GM18519 (cell line): Measurements from ENCODE around the gene PAK4.

ENCODE experiments used
- ATAC-seq: cut with Tn5 transposase; IDR thresholded peaks from one replicate; pipeline ENCODE4 v1.9.1; 2021; ENCODE audit warnings: mild to moderate bottlenecking, moderate library complexity; ENCODE audit not compliant: unreplicated experiment, low FRiP score

PAK4 gene

GRCh38 chr19:39145180-39145953, 19.8 kb downstream of the PAK4 start:
- no peak for ATAC-seq

- ATAC-seq: no peak
Measured at GRCh38 chr19:39146091-39146490, 20.5 kb downstream of the PAK4 start.

DNA sequence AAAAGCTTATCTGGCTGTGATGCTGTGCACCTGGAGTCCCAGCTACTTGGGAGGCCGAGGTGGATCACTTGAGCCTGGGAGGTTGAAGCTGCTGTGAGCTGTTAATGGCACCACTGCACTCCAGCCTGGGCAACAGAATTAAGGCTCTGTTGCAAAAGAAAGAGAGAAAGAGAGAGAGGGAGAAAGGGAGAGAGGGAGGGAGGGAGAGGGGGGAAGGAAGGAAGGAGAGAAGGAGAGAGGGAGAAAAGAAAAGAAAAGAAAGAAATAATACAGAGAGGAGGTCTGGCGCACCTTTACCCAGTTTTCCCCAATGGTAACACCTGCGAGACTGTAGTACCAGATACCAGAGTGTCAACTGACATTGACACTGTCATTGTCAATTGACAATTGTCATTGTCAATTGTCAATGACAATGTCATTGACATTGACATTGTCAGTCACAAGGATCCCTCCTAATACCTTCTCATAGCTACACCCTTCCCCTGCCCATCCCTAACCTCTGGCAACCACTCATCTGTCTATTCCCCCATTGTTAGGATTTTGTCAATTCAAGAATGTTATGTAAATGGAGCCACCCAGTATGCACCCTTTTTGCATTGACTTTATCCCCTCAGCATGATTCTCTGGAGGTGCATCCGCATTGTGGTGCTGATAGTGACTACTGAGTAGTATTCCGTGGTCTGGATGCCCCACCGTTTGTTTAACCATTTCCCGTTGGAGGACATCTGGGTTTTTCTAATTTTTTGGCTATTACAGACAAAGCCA, 21.3 kb downstream of the PAK4 start:
- ATAC-seq: no peak

GRCh38 chr19:39147480-39147879, 21.9 kb downstream of the PAK4 start:
- ATAC-seq: no peak

- no peak for ATAC-seq
Measured at GRCh38 chr19:39148939-39149529, 23.4 kb downstream of the PAK4 start.

GRCh38 chr19:39150235-39150634, 24.6 kb downstream of the PAK4 start:
- ATAC-seq: no peak

DNA sequence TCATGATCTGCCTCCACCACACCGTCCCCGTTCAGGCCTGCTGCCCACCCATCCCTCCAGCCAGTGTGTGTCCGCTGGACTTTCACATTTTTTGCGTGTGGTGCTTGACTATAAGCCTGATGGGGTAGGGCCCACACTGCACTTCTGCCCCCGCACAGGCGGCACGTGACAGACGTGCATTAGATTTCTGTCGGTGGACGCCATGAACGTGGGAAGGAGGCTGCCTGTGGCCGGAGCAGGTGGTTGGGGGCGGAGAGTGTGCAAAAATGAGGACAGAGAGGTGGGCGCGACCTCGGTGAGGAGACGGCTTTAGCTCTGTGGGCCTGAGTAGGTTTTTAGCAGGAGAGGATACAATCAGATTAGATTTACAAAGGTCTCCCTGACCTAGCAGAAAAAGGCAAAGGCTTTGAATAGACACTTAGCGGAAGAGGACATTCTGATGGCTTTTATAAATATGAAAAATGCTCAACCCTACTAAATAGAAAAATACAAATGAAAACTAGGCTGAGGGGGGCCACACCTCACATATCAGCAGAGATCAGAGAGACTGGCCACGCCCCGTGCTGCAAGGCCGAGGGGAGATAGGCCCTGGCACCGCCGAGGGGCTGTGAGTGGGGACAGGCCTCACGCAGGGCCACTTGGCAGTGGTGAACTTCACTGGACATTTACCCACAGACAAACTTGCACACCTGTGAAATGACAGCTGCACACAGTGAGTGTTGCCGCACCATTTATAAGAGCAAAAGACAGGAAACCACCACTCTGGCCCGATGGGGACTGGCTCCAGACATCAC, 25.4 kb downstream of the PAK4 start:
- ATAC-seq: no peak

- ATAC-seq: no peak
Measured at GRCh38 chr19:39152066-39152465, 26.5 kb downstream of the PAK4 start.

DNA sequence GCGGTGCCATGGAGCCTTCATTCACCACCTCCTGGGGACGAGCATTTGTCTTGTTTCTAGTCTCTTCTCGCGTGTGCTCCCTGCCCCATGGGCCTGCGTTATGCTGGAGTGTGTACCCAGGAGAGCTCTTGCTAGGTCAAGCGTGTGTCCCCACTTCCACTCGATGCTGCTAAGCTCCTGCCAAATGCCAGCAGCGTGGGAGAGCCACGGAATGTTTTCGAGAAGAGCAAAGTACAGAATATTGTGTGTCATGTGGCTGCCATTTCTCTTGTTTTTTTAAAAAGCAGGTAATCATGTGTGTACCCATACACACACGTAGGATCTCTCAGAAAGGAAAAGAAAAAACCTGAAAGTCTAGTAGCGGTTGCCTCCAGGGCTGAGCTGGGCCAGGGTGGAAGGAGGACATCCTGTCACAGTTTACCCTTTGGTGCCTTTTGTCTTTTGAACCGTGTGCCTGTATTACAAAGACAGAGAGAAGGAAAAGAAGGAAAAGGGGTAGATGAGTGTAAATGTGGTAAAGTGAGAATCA, 28.6 kb downstream of the PAK4 start:
- ATAC-seq: no peak

DNA sequence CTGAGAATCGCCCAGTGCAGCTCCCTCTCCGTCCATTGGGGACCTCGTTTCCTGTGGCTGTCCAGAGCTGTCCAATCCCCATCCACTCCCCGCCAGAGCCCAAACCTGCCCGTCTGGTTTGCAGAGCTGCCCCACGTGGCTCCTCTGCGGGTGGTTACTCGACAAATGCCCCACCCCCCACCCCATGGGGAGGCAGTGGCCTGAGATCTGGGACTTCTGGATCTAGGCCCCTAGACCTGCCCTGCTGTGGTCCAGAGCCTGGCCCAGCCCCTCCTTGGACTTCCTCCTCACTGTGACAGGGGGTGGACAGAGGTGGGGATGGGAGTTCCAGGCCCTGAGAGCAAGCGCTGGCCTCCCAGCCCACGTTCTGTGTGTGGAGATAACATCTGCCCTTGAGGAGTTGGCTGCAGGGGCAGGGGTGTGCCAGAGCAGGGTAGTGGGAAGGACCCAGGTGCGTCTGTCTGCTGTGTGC, 29.1 kb downstream of the PAK4 start:
- ATAC-seq: no peak

GRCh38 chr19:39155114-39155700, 29.6 kb downstream of the PAK4 start:
- ATAC-seq: no peak

- ATAC-seq: no peak
Measured at GRCh38 chr19:39155741-39156140, 30.2 kb downstream of the PAK4 start.

- no peak for ATAC-seq
Measured at GRCh38 chr19:39156326-39157230, 31.0 kb downstream of the PAK4 start.

GRCh38 chr19:39157275-39157996, 31.9 kb downstream of the PAK4 start:
- no peak for ATAC-seq

DNA sequence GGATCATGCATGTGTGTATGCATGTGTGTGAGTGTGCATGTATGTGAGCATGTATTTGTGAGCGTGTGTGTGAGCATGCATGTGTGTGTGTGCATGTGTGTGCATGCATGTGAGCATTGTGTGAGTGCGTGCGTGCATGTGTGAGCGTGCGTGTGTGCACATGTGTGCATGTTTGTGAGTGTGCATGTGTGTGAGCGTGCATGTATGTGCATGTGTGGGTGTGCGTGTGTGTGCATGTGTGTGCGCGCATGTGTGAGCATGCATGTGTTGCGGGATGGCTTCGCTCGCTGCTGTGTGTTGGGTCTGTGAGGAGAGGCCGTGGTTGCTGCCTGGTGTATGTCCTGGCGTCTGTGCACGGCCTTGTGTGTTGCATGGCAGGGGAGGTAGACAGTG, 32.4 kb downstream of the PAK4 start:
- ATAC-seq: no peak

DNA sequence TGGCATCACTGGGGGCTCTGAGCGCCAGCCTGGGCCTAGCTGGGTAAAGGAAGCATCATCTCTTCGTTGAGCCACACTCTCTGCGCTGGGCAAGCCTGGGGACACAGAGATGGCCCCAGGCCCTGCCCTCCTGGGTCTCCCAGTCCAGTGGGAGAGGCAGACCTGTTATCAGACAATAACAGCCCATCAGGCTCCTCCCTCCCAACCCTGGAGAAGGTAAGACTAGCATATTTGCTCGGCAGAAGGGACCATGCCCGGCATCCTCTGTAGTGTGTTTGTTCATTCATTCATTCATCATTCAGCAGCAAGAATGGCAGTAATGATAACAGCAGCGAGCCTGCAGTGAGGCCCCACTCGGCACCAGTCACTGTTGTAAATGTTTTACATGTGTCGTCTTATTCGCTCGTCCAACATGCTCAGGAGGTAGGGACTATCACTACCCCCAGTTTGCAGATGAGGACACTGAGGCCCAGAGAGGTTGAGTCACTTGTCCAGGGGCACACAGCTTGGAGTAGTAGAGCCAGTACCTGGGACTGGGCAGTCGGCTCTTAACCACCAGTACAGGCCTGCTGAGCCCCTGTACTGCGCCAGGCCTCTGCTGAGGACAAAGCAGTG, 33.2 kb downstream of the PAK4 start:
- no peak for ATAC-seq

GRCh38 chr19:39160523-39160861, 34.9 kb downstream of the PAK4 start:
- no peak for ATAC-seq
